GM06990 (cell line): Measurements from ENCODE around the gene PGM5.
A peak's percentile ranks its signal among the peaks of the same experiment; 100 is the strongest.

ENCODE experiments used
- DNase-seq: peaks from one replicate; pipeline ENCODE4 v3.0.0-alpha.2; 2011; ENCODE audit not compliant: insufficient read length; ENCODE audit errors: extremely low read depth
- H3K27me3 ChIP-seq: replicated peaks from 2 replicates; pipeline ENCODE4 v1.6.0; 2011; ENCODE audit warnings: low read length; ENCODE audit not compliant: control insufficient read depth, insufficient read depth
- H3K36me3 ChIP-seq: 2 replicates; pipeline ENCODE4 v1.5.1; 2011; ENCODE audit warnings: low read length; ENCODE audit not compliant: control insufficient read depth, insufficient read depth
- H3K4me3 ChIP-seq: replicated peaks from 2 replicates; pipeline ENCODE4 v1.5.1; 2011; ENCODE audit warnings: low read depth, mild to moderate bottlenecking, control low read depth, low read length
- CTCF ChIP-seq: IDR thresholded peaks from 2 replicates; pipeline ENCODE4 v1.5.1; 2011; ENCODE audit warnings: low read length, control low read depth, mild to moderate bottlenecking, inconsistent platforms; ENCODE audit not compliant: insufficient read depth, poor library complexity, severe bottlenecking

PGM5 gene

DNA sequence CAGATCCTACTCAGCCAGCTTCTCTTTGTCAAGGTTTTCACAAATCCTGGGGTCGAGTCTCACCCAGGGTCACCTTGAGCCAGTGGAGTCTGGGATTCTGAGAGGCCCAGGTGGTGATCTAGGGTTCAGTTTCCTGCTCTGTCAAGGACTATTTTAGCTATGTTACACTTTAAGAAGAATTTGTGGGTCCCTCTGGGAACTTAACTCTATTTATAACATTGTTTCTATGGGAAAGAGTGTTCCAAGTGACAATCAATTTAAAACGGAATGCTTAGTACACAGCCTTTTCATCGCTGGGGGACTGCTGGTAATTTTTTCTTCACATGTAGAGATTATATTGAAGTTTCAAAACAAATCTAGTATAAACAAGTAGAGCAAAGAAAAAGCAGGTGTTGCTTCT is 211.2 kb downstream of the PGM5 start:
- no peak for DNase-seq
- Histone ChIP-seq H3K27me3 (no peaks in the 10 kb centered on the region; the same call in 1 of the 2 replicates), H3K36me3 (no peaks in the 10 kb centered on the region), H3K4me3 (no peak overlapping the region)
- no peak for TF ChIP-seq CTCF

GRCh38 chr9:68574150-68574549 is 217.7 kb downstream of the PGM5 start:
- Histone ChIP-seq H3K4me3 (no peak overlapping the region), H3K27me3 (no peaks in the 10 kb centered on the region; the same call in 1 of the 2 replicates), H3K36me3 (no peaks in the 10 kb centered on the region)
- TF ChIP-seq CTCF: peak; percentile 21
- no peak for DNase-seq

- Histone ChIP-seq H3K4me3 (no peak overlapping the region), H3K36me3 (no peaks in the 10 kb centered on the region), H3K27me3 (no peaks in the 10 kb centered on the region)
- no peak for TF ChIP-seq CTCF
- DNase-seq: no peak
Measured at GRCh38 chr9:68575817-68576216, 219.4 kb downstream of the PGM5 start.

DNA sequence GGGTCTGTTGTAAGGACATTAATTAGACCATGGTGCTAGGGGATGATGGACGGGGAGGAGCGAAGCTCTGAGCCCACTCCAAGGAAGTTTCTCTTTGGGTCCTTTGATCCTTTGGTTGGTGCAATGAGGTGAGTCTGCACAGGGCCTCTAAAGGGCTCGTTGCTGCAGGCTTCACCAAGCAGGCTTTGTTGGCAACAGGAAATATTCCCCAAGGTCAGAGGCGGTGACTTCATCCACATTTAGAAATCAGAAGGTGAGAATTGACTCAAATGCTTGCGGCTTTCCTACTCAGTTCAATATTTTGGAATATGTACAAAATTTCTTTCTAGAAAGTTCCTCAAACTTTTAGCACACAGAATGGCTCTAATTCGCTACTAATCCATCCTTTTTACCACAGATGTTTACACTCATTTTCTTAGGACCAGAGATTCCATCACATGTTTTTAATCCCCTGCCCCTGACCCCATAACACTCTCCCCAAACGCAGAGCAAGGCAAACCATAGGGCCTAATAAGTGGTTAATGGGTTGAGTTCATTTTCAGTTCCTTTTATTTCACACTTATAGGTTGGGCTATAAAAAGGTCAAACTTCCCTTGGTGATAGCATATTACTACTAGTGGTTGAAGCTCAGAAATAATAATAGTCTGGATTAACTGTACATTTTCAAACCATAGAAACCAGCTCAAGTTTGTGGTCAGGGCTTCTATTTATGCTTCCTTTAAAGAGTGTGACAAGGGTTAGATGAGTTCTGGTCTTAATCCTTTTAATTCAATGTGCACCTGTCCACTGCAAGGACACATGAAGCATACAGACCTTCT is 221.6 kb downstream of the PGM5 start:
- Histone ChIP-seq H3K36me3 (no peaks in the 10 kb centered on the region), H3K27me3 (no peaks in the 10 kb centered on the region), H3K4me3 (no peak overlapping the region)
- no peak for TF ChIP-seq CTCF
- peak; percentile 61 for DNase-seq
